Measurements from ENCODE around the gene NFKBIB.
"Not testable (repeated sequence)": the region's sequence is repeated elsewhere in the genome, so short reads cannot be mapped to it uniquely, and the experiment has no call there.

NFKBIB gene

GRCh38 chr19:38877781-38878574 lies 21.8 kb upstream of the NFKBIB start, which contains the start of gene RINL:
TSS of gene RINL (minus strand) at chr19:38878275. CDS start at chr19:38876742, 1,533 bp downstream.
- DNase-seq: no peak

GRCh38 chr19:38878575-38879399 lies 21.0 kb upstream of the NFKBIB start:
- DNase-seq: no peak

- DNase-seq: no peak
Observed at GRCh38 chr19:38879400-38879751, 20.4 kb upstream of the NFKBIB start.

GRCh38 chr19:38880076-38880881 lies 19.5 kb upstream of the NFKBIB start:
- DNase-seq: no peak

- no peak for DNase-seq
Observed at GRCh38 chr19:38880882-38881609, 18.7 kb upstream of the NFKBIB start.

GRCh38 chr19:38883286-38883685 lies 16.5 kb upstream of the NFKBIB start:
- DNase-seq: no peak

- not testable (repeated sequence) for DNase-seq
Observed at GRCh38 chr19:38884691-38885090, 15.1 kb upstream of the NFKBIB start.

GRCh38 chr19:38888876-38889275 lies 10.9 kb upstream of the NFKBIB start:
- no peak for DNase-seq

- no peak for DNase-seq
Observed at GRCh38 chr19:38889803-38890202, 10.0 kb upstream of the NFKBIB start.

GRCh38 chr19:38890686-38891085 lies 9.1 kb upstream of the NFKBIB start:
- no peak for DNase-seq

GRCh38 chr19:38891771-38892170 lies 8.0 kb upstream of the NFKBIB start:
- no peak for DNase-seq

- no peak for DNase-seq
Observed at GRCh38 chr19:38892841-38893240, 6.9 kb upstream of the NFKBIB start.

- DNase-seq: no peak
Observed at GRCh38 chr19:38893341-38893771, 6.4 kb upstream of the NFKBIB start.

GRCh38 chr19:38894968-38895367 lies 4.8 kb upstream of the NFKBIB start:
- DNase-seq: no peak

GRCh38 chr19:38898788-38899446 lies 852 bp upstream of the NFKBIB start:
- no peak for DNase-seq

GRCh38 chr19:38900202-38900629 lies 447 bp downstream of the NFKBIB start:
- no peak for DNase-seq

- DNase-seq: no peak
Observed at GRCh38 chr19:38900743-38901190, 998 bp downstream of the NFKBIB start.

- no peak for DNase-seq
Observed at GRCh38 chr19:38901683-38902082, 1.9 kb downstream of the NFKBIB start.

GRCh38 chr19:38904581-38905539 lies 5.1 kb downstream of the NFKBIB start:
- DNase-seq: no peak

GRCh38 chr19:38905620-38906019 lies 5.9 kb downstream of the NFKBIB start:
- no peak for DNase-seq

GRCh38 chr19:38907227-38907626 lies 7.5 kb downstream of the NFKBIB start:
- DNase-seq: no peak
